GM03348 (cell line): ENCODE results near the gene CDHR2.

Source experiments
- DNase-seq: peaks from one replicate; pipeline ENCODE4 v3.0.0; 2012; ENCODE audit warnings: low spot score

Gene CDHR2

GRCh38 chr5:176548967-176549444 is at the start of gene CDHR2:
Gene CDHR2 (plus strand): TSS chr5:176549342. CDS start chr5:176565353, 16,011 bp downstream.
- DNase-seq = no peak

GRCh38 chr5:176500511-176500910 is 48.6 kb upstream of the CDHR2 start:
- no peak for DNase-seq

- DNase-seq = peak; percentile 75
Observed at GRCh38 chr5:176501333-176501732, 47.8 kb upstream of the CDHR2 start.

DNA sequence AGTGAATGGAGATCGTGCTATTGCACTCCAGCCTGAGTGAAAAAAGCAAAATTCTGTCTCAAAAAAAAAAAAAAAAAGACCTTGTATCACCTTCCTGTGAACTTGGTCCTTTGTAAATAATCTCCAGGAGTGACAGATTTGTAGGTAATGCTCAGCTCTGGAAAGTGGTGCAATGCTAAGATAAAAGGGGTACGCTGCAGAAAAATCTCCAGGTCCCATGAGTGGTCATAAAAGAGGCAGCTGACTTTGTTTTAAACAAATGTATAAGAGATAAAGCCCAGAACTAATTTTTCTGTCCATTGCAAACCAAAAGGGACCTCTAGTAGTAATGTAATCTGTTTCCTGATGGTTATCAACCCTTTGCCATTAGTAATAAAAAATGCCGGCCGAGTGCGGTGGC is 45.6 kb upstream of the CDHR2 start:
- DNase-seq = no peak

GRCh38 chr5:176507911-176508310 is 41.2 kb upstream of the CDHR2 start:
- DNase-seq = no peak

DNA sequence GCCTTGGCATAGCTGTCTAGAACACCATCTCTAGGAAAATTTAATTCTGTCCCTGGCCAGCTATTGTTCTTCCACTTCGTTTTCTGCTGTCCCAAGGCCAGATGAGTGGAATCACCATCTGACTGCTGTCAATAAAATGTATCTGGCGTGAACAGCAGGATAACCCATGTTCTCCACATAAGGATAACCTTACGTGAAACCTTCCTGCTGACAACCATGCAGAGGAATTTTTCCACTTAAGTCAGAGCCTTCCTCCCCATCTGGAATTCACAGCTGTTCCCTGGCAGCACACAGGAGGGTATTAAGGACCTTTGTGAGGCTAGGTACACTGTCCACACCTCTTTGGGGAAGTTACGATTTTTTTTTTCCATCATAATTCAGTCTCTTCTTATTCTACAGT is 40.5 kb upstream of the CDHR2 start:
- DNase-seq = no peak

- no peak for DNase-seq
Observed at GRCh38 chr5:176513788-176514187, 35.4 kb upstream of the CDHR2 start.

- no peak for DNase-seq
Observed at GRCh38 chr5:176514244-176514950, 34.7 kb upstream of the CDHR2 start.

DNA sequence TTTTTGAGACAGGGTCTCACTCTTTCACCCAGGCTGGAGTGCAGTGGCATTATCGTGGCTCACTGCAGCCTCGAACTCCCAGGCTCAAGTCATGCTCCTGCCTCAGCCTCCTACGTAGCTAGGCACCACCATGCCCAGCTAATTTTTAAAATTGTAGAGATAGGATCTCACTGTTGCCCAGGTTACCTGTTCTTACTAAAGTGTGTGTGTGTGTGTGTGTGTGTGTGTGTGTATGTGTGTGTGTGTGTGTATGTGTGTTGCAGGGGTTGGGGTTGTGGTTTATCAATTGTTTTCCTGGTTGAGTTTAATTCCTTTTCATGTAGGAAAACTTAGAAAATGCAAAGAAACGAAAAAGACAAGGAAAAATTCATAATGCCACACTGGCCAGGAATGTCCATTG is 33.7 kb upstream of the CDHR2 start:
- no peak for DNase-seq

DNA sequence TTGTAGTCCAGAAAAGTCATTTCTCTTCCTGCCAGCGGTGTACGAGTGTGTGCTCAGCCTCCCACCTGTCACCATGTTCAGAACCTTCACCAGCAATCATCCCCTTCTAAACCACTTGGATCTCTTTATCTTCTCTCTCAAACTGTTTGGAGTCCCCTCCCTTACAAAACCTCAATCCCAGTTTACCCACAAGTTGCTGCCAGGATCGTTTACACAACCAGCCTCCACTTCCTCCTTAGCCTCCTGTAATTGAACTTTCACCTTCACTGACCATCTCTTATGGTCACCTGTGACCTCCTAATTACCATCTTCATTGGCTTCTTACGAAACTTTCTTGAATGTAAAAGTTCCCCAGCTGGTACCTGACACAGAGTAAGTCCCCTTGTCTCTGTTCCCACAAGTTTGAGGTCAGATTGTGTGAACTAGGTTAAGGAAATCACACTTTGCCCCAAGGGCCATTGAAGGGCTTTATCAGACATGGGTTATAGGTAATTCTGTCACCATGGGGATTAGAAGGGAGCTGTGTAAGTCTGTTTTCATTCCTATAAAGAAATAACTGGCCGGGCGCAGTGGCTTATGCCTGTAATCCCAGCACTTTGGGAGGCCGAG is 32.0 kb upstream of the CDHR2 start:
- DNase-seq = no peak

- no peak for DNase-seq
Observed at GRCh38 chr5:176519810-176520720, 29.1 kb upstream of the CDHR2 start.

GRCh38 chr5:176521286-176521685 is 27.9 kb upstream of the CDHR2 start:
- no peak for DNase-seq

DNA sequence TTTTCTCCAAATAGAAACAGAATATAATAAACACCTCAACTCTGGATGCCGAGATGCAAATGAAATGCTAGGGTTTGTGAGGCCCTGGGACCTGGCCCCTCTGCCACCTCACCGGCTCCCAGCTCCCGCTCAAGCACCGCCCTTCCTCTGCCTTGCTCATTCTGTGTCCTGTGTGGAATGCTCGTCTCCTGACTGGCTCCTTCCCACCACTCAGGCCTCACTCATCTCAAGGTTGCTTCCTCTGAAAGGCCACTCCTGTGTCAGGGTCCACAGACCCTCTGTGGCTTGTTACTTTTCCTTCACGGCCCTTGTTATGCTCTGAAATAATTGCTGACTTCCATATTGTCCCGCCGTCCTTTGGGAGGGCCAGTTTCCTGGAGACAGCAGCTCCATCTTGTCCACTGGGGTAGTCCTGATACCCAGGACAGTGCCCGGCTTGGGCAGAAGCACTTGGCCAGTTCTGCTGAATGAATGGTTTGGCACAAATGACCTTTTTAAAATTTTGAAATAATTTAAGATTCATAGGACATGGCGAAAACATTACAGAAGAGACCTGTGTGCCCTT is 27.4 kb upstream of the CDHR2 start:
- no peak for DNase-seq

- DNase-seq = no peak
Observed at GRCh38 chr5:176524138-176524537, 25.0 kb upstream of the CDHR2 start.

GRCh38 chr5:176524987-176525386 is 24.2 kb upstream of the CDHR2 start:
- DNase-seq = no peak

DNA sequence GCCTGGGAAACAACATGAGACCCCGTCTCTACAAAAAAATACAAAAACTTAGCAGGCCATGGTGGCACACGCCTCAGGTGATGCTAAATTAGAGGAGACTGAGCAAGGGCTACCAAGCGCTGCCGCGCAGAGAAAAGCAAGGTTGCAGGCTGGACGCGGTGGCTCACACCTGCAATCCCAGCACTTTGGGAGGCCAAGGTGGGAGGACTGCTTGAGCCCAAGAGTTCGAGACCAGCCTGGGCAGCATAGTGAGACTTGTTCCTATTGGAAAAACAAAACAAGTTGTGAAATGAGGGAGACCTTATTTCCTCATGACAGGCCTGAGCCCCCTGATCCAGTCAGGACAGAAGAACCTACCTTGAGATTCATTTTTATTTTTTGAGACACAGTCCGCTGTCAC is 23.5 kb upstream of the CDHR2 start:
- no peak for DNase-seq

- no peak for DNase-seq
Observed at GRCh38 chr5:176526462-176526861, 22.7 kb upstream of the CDHR2 start.

GRCh38 chr5:176527246-176528222 is 21.6 kb upstream of the CDHR2 start:
- DNase-seq = no peak

DNA sequence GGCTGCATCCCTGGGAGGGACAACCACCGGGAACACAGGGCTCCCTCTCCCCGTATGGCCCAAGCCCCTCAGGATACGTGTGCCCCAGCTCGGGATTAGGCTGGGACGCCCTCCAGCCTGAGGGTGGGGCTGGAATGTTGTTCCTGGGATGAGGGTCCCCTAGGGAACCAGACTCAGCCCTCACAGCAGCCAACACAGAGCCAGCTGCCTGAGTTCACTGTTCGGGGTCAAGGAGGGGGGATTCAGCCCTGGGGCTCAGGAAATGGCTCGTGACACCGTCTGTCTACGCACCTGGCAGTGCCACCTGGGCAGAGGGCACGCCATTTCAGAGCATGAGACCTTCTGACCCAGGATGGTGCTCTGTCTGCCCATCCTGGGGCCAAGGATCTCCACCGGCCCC is 20.8 kb upstream of the CDHR2 start:
- no peak for DNase-seq

DNA sequence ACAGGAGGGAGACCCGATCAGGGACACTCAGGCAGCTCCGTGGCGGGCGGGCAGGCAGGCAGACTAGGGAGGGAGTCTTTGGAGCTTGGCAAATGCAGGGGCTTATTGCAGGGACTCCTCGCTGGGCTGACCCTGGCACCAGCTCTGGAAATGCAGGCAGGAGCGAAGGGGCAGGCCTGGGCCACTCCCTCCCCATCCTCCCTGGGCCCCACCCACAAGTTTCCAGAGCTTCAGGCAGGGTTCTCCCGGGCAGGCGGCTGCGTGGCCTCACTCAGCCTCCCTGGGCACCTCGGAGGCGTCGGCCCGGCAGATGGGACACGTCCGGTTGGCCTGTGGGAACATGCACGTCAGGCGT is 20.4 kb upstream of the CDHR2 start:
- DNase-seq = no peak

DNA sequence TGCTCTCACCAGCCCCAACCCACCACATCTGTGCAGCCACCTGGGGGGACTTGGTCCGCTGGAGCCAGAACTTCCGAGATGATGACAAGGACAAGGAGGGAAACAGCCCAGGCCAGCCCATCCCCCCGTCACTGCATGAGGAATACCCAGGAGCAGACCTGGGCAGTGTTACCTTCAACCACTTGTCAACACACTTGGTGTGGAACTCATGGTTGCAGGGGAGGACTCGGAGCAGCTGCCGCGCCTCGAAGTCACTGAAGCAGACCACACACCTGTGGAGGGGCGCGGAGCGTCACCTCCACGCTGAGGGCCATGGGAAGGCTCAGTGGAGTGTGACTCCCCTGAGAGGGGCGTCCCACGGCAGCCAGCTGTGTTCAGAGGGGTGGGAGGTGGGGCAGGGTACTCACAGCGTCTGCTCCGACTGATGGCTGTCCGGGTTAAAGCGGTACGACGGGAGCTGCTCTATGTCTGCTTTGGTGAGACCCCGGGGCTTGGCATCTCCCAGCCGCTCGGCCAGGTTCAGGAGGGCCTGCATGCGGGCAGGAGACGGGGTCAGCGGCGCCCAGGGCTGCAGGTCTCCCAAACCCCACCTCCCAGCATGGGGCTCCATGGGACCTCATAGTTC is 19.9 kb upstream of the CDHR2 start:
- DNase-seq = no peak
